GM23338 (cell line): Measurements from ENCODE around the gene SELPLG. TPM values are rescaled to one million over a fixed set of nuclear protein-coding genes. Genes with fewer than 3 reads are reported as not detected.

Source experiments
- ATAC-seq: fragments of 200-7000 bp; cut with Tn5 transposase; 3 replicates; pipeline ENCODE4 v1.9.1; 2020
- DNase-seq: peaks from one replicate; pipeline ENCODE4 v3.0.0-alpha.2; 2015; ENCODE audit warnings: low spot score
- H2AFZ ChIP-seq: fragments of 200-600 bp; sonication (generic); 2 replicates; pipeline ENCODE4 v1.8.0; 2016; ENCODE audit warnings: antibody characterized with exemption, mild to moderate bottlenecking, moderate library complexity
- H3F3A ChIP-seq: fragments of 200-600 bp; sonication (generic); replicated peaks from 2 replicates; pipeline ENCODE4 v1.8.0; 2017; ENCODE audit warnings: antibody characterized with exemption, mixed run types, low read depth
- H3K27ac ChIP-seq: fragments of 200-600 bp; sonication (generic); 2 replicates; pipeline ENCODE4 v1.6.1; 2016; ENCODE audit warnings: low read depth
- H3K27me3 ChIP-seq: fragments of 200-600 bp; sonication (generic); 2 replicates; pipeline ENCODE4 v1.8.0; 2016; ENCODE audit warnings: mild to moderate bottlenecking, mixed run types, moderate library complexity; ENCODE audit not compliant: insufficient read depth
- H3K36me3 ChIP-seq: fragments of 200-600 bp; sonication (generic); 2 replicates; pipeline ENCODE4 v1.8.0; 2016; ENCODE audit warnings: mild to moderate bottlenecking; ENCODE audit not compliant: insufficient read depth
- H3K4me1 ChIP-seq: fragments of 200-600 bp; sonication (generic); 2 replicates; pipeline ENCODE4 v1.8.0; 2016; ENCODE audit warnings: mild to moderate bottlenecking, moderate library complexity; ENCODE audit not compliant: insufficient read depth
- H3K4me2 ChIP-seq: fragments of 200-600 bp; sonication (generic); 2 replicates; pipeline ENCODE4 v1.7.1; 2017; ENCODE audit warnings: mixed run types
- H3K4me3 ChIP-seq: fragments of 200-600 bp; sonication (generic); 2 replicates; pipeline ENCODE4 v1.6.1; 2016; ENCODE audit warnings: mixed run types
- H3K79me2 ChIP-seq: fragments of 200-600 bp; sonication (generic); replicated peaks from 2 replicates; pipeline ENCODE4 v1.8.0; 2017; ENCODE audit warnings: mild to moderate bottlenecking; ENCODE audit not compliant: insufficient read depth
- H3K9me2 ChIP-seq: fragments of 200-600 bp; sonication (generic); 2 replicates; pipeline ENCODE4 v1.8.0; 2017; ENCODE audit not compliant: insufficient read depth
- H4K20me1 ChIP-seq: fragments of 200-600 bp; sonication (generic); replicated peaks from 2 replicates; pipeline ENCODE4 v1.8.0; 2017; ENCODE audit warnings: mild to moderate bottlenecking; ENCODE audit not compliant: insufficient read depth
- H3K27ac Mint-ChIP-seq: 2 replicates; pipeline ENCODE4 v1.8.0; 2020; ENCODE audit warnings: inconsistent platforms, mild to moderate bottlenecking, moderate library complexity, mixed read lengths
- H3K27me3 Mint-ChIP-seq: 3 replicates; pipeline ENCODE4 v1.8.0; 2022; ENCODE audit warnings: low read depth, mild to moderate bottlenecking, moderate library complexity, mixed read lengths, inconsistent platforms; ENCODE audit not compliant: insufficient read depth, poor library complexity
- H3K36me3 Mint-ChIP-seq: 3 replicates; pipeline ENCODE4 v1.8.0; 2021; ENCODE audit warnings: low read depth, mild to moderate bottlenecking, inconsistent platforms, moderate library complexity, mixed read lengths
- H3K4me1 Mint-ChIP-seq: 3 replicates; pipeline ENCODE4 v1.8.0; 2020; ENCODE audit warnings: mild to moderate bottlenecking, inconsistent platforms, mixed read lengths
- H3K4me3 Mint-ChIP-seq: 3 replicates; pipeline ENCODE4 v1.8.0; 2021; ENCODE audit warnings: moderate library complexity, mild to moderate bottlenecking, inconsistent platforms, mixed read lengths
- H3K9me3 Mint-ChIP-seq: 3 replicates; pipeline ENCODE4 v1.8.0; 2020; ENCODE audit warnings: moderate library complexity, mild to moderate bottlenecking, inconsistent platforms, mixed read lengths
- EZH2phosphoT487 ChIP-seq: fragments of 200-600 bp; sonication (generic); IDR thresholded peaks from one replicate; pipeline ENCODE4 v1.8.1; 2018; ENCODE audit warnings: antibody characterized with exemption; ENCODE audit not compliant: unreplicated experiment
- JUNB ChIP-seq: IDR thresholded peaks from one replicate; pipeline ENCODE4 v1.6.1; 2016; ENCODE audit warnings: antibody characterized with exemption; ENCODE audit not compliant: unreplicated experiment
- POLR2AphosphoS5 ChIP-seq: IDR thresholded peaks from 2 replicates; pipeline ENCODE4 v1.6.1; 2016; ENCODE audit warnings: antibody characterized with exemption, low read depth
- STAT1 ChIP-seq: IDR thresholded peaks from one replicate; pipeline ENCODE4 v1.6.1; 2016; ENCODE audit warnings: antibody characterized with exemption; ENCODE audit not compliant: unreplicated experiment
- ZNF114 ChIP-seq: fragments of 250-450 bp; sonication (Bioruptor Pico); IDR thresholded peaks from 2 replicates; pipeline ENCODE4 v1.5.0; 2020; ENCODE audit warnings: mild to moderate bottlenecking, moderate library complexity
- ZNF331 ChIP-seq: fragments of 250-450 bp; sonication (Bioruptor Pico); IDR thresholded peaks from 2 replicates; pipeline ENCODE4 v1.5.0; 2020; ENCODE audit warnings: low read depth, mild to moderate bottlenecking, moderate library complexity
- polyA plus RNA-seq: library from polyadenylated mRNA; unstranded; fragments of >200 nt; fragmentation: Nextera tagmentation; extraction: Ambion mirVana; gene quantifications from 2 replicates; pipeline ENCODE4 v1.2.1, GENCODE V29; 2016
- total RNA-seq: library from RNA; depleted of rRNA; stranded (reverse); fragments of >200 nt; shearing (Covaris generic); gene quantifications from 2 replicates; pipeline ENCODE4 v1.2.3, GENCODE V29; 2014
- TF ChIP-seq, protein P1 (sequence below): fragments of 250-450 bp; sonication (Bioruptor Pico); IDR thresholded peaks from 2 replicates; pipeline ENCODE4 v1.5.0; 2020; ENCODE audit warnings: mild to moderate bottlenecking, moderate library complexity
- TF ChIP-seq, protein P2 (sequence below): IDR thresholded peaks from 2 replicates; pipeline ENCODE4 v1.6.1; 2016; ENCODE audit warnings: antibody characterized with exemption

Gene SELPLG
- total and polyA plus RNA-seq, 2 experiments from 2014 or later: 0.16 to 0.56 TPM

DNA sequence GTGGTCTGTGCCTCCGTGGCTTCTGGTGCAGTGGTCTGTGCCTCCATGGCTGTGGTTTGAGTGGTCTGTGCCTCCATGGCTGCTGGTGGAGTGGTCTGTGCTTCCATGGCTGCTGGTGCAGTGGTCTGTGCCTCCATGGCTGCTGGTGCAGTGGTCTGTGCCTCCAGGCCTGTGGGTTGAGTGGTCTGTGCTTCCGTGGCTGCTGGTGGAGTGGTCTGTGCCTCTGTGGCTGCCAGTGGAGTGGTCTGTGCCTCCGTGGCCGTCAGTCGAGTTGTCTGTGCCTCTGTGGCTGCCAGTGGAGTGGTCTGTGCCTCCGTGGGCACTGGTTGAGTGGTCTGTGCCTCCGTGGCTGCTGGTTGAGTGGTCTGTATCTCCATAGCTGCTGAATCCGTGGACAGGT, 10.1 kb downstream of the SELPLG start (continued):
- TF ChIP-seq, protein P1, sequence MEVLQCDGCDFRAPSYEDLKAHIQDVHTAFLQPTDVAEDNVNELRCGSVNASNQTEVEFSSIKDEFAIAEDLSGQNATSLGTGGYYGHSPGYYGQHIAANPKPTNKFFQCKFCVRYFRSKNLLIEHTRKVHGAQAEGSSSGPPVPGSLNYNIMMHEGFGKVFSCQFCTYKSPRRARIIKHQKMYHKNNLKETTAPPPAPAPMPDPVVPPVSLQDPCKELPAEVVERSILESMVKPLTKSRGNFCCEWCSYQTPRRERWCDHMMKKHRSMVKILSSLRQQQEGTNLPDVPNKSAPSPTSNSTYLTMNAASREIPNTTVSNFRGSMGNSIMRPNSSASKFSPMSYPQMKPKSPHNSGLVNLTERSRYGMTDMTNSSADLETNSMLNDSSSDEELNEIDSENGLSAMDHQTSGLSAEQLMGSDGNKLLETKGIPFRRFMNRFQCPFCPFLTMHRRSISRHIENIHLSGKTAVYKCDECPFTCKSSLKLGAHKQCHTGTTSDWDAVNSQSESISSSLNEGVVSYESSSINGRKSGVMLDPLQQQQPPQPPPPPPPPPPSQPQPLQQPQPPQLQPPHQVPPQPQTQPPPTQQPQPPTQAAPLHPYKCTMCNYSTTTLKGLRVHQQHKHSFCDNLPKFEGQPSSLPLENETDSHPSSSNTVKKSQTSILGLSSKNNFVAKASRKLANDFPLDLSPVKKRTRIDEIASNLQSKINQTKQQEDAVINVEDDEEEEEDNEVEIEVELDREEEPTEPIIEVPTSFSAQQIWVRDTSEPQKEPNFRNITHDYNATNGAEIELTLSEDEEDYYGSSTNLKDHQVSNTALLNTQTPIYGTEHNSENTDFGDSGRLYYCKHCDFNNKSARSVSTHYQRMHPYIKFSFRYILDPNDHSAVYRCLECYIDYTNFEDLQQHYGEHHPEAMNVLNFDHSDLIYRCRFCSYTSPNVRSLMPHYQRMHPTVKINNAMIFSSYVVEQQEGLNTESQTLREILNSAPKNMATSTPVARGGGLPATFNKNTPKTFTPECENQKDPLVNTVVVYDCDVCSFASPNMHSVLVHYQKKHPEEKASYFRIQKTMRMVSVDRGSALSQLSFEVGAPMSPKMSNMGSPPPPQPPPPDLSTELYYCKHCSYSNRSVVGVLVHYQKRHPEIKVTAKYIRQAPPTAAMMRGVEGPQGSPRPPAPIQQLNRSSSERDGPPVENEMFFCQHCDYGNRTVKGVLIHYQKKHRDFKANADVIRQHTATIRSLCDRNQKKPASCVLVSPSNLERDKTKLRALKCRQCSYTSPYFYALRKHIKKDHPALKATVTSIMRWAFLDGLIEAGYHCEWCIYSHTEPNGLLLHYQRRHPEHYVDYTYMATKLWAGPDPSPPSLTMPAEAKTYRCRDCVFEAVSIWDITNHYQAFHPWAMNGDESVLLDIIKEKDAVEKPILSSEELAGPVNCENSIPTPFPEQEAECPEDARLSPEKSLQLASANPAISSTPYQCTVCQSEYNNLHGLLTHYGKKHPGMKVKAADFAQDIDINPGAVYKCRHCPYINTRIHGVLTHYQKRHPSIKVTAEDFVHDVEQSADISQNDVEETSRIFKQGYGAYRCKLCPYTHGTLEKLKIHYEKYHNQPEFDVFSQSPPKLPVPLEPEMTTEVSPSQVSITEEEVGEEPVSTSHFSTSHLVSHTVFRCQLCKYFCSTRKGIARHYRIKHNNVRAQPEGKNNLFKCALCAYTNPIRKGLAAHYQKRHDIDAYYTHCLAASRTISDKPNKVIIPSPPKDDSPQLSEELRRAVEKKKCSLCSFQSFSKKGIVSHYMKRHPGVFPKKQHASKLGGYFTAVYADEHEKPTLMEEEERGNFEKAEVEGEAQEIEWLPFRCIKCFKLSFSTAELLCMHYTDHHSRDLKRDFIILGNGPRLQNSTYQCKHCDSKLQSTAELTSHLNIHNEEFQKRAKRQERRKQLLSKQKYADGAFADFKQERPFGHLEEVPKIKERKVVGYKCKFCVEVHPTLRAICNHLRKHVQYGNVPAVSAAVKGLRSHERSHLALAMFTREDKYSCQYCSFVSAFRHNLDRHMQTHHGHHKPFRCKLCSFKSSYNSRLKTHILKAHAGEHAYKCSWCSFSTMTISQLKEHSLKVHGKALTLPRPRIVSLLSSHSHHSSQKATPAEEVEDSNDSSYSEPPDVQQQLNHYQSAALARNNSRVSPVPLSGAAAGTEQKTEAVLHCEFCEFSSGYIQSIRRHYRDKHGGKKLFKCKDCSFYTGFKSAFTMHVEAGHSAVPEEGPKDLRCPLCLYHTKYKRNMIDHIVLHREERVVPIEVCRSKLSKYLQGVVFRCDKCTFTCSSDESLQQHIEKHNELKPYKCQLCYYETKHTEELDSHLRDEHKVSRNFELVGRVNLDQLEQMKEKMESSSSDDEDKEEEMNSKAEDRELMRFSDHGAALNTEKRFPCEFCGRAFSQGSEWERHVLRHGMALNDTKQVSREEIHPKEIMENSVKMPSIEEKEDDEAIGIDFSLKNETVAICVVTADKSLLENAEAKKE (CRISPR knock-in tag): no peak
- TF ChIP-seq STAT1: no peak
- no peak for TF ChIP-seq ZNF331 (CRISPR knock-in tag)
- no peak for TF ChIP-seq EZH2phosphoT487
- TF ChIP-seq ZNF114: no peak
- TF ChIP-seq, protein P2, sequence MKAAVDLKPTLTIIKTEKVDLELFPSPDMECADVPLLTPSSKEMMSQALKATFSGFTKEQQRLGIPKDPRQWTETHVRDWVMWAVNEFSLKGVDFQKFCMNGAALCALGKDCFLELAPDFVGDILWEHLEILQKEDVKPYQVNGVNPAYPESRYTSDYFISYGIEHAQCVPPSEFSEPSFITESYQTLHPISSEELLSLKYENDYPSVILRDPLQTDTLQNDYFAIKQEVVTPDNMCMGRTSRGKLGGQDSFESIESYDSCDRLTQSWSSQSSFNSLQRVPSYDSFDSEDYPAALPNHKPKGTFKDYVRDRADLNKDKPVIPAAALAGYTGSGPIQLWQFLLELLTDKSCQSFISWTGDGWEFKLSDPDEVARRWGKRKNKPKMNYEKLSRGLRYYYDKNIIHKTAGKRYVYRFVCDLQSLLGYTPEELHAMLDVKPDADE: no peak
- TF ChIP-seq JUNB: no peak

DNA sequence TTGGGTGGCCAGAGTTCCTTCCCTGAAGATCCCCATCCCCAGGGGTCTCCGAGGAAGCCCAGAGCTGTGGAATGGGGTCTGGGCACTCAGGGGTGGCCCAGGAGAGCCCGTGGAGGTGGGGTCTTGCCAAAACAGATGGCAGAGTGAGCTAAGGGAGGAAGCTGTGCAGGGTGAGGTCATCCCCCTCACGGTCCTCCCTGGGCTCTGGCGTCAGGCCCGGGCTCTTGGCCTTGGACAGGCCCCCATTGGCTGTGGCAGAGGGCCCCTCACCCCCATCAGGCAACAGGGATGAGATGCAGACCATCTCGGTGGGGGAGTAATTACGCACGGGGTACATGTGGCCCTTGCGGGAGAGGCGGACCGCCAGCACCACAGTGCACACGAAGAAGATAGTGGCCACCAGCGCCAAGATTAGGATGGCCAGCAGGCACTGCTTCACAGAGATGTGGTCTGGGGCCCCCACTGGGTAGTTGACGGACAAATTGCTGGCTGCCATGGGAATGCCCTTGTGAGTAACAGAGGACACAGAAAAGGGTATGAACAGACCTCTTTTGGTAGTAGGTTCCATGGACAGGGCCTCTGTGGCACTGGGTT, 10.7 kb downstream of the SELPLG start:
- Mint-ChIP-seq H3K36me3 (peaks cover 3% of the 10 kb centered on the region; the same call in 1 of the 3 replicates), H3K27ac (no peak overlapping the region), H3K9me3 (0 out of 3 replicates have a peak, but pooled peaks cover 2% of the 10 kb centered on the region), H3K4me3 (no peak overlapping the region), H3K4me1 (peaks cover 25% of the 10 kb centered on the region), H3K27me3 (peaks cover 7% of the 10 kb centered on the region)
- H3K9me2 ChIP-seq: peaks cover 7% of the 10 kb centered on the region; the same call in 1 of the 2 replicates
- no peak overlapping the region for H3K4me2 ChIP-seq
- DNase-seq (no peak), ATAC-seq (no peak)
- no peak overlapping the region for H3K4me3 ChIP-seq
- H3K27ac ChIP-seq: no peak overlapping the region
- peak overlapping the region; percentile 73 for H2AFZ ChIP-seq
- no peaks in the 10 kb centered on the region for H3K36me3 ChIP-seq
- H3F3A ChIP-seq: 0 out of 2 replicates have a peak, but pooled peaks cover 7% of the 10 kb centered on the region
- H3K4me1 ChIP-seq: peaks cover 6% of the 10 kb centered on the region; the same call in 1 of the 2 replicates
- no peaks in the 10 kb centered on the region for H3K79me2 ChIP-seq
- no peaks in the 10 kb centered on the region for H4K20me1 ChIP-seq
- H3K27me3 ChIP-seq: no peaks in the 10 kb centered on the region
- TF ChIP-seq EZH2phosphoT487 (no peak), ZNF331 (CRISPR knock-in tag) (no peak), JUNB (no peak), ZNF114 (no peak), POLR2AphosphoS5 (no peak)
- TF ChIP-seq, protein P1 (CRISPR knock-in tag): no peak
